ENCODE results near the gene GLIS1.

GLIS1 gene

DNA sequence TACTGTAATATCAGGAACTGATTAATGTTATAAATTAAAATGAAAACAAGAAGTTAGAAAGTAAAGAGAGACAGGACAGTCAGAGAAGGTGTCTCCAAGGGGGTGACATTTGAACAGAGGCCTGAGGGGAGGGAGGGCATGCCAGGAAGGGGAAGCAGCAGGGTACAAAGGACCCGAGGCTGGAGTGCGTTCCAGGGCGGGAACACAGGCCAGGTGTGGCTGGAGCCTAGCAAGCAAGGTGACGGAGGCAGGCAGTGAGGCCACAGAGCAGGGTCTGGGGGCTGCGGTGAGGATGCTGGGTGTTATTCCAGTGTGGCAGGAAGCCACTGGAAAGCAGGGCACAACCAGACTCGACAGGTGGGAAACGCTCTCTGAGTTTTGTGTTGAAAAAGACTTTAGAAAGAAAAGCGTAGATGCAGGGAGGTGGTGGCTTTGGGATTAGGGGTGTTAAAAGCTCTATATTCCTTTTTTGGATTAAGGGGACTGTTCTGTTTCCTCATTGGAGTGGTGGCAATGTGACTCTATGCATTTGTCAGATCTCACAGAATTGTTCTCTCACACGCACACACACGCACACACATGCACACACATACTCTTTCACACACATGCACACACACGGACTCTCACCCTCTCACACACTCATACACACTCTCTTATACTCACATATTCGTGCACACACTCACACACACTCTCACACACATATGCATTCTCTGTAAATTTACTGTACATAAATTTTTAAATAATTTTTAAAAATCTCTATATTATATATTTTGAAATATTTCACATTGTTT is 124.5 kb downstream of the GLIS1 start:
- DNase-seq: no peak

DNA sequence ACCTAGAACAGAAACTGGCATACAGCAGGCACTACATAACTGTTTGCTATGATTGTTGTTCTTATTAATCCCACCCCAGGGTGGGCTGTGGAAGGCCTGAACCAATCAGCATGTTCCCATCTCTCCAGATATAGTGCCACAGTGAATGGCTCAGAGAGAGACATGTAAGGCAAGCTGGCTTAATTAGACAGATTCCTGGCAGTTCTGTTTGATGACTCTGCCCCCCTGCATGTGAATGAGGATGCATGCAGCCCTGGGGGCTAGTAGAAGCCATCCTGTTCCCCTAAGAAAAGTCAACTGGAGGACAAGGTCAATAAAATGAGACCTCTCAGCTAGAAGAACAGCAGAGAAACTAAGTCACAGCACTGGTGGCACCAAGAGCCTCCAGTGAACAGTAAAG is 130.3 kb downstream of the GLIS1 start:
- DNase-seq: no peak

DNA sequence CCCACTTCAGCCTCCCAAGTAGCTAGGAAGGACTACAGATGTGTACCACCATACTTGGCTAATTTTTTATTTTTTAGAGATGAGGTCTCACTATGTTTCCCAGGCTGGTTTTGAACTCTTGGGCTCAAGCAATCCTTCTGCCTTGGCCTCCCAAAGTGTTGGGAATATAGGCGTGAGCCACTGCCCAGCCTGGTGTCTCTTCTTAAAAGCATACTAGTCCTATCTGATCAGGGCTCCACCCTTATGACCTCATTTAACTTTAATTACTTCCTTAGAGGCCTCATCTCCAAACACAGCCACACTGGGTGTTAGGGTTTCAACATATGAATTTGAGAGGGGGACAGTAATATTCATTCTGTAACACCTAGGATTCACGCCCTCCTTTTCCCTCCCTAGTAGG is 130.9 kb downstream of the GLIS1 start:
- no peak for DNase-seq

DNA sequence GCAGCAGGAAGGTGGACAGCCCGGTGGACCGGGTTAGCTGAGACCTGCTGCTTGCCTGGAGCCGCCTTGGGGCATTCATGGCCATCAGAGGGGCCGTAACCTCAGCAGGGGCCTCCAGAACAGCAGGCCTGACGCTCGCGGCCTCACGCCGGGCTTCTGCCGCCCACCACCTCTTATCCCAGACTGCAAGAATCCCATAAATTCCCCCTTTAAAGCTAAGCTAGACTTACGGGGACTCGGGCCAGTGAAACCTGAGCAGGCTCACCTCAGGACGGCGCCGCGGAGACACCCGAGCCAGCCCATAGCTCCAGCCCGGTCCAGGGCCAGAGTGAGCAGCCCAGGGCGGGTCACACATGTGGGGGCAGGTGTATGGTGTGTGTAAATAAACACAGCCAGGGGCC is 132.3 kb downstream of the GLIS1 start:
- no peak for DNase-seq

DNA sequence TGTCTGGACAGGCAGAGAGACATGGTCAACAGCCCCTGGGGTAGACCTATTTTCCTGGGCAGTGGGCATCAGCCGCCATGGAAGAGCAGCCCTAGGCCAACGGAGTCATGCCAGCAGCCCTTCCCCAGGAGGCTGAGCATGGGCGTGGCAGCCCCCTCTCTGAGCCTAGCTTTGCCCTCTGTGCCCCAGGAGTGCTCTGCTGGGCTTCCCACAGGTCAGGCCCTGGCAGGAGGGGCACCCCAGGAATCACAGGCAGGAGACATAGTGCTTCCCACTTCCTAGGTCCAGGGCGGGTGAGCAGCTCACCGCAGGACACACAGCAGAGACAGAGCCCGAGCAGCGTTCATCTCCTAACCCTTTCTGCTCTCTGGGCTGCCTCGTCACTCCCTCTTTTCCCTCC is 132.8 kb downstream of the GLIS1 start:
- DNase-seq: no peak

DNA sequence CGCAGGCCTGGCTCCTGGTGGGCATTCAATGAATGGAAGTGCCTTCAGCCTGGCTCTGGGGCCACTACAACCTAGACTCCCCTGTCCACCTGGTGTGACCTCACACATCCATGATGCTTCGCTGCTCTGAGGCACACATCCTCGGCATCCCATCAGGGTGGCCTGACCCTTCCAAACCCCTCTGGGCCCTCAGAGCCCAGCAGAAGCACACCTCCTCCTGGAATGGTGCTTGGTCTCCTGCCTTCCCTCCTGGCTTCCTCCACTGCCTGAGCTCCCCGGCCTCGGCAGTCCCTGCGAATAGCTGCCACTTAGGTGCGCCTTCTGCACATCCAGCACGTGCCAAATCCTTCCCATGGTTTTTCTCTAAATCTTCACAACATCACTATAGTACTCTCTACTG is 133.8 kb downstream of the GLIS1 start:
- DNase-seq: no peak

DNA sequence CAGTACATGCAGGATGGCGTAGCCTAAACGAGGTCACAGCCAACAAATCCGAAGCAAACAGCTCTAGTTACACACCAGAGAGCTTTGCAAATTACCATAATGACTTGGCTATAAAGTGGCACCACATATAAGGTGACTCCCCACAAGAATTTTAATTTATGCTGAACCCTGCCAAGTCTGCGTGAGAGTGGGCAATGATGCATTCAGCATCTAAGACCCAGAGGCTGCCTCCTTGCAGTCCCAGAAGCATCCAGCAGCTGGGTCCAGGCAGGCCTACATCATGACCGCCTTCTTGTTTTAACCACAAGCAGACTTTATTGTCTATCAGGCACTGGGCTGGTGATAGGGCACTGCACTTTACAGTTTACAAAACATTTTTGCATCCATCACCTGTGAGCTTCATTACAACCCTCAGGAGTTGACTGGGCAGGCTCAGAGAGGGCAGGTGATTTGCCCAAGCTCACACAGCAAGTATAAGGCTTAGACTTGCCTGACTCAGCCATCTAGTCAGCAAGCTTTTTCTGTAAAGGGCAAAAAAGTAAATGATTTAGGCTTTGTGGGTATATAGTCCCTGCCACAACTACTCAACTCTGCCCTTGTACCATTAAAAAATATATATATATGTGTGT is 134.6 kb downstream of the GLIS1 start:
- no peak for DNase-seq

DNA sequence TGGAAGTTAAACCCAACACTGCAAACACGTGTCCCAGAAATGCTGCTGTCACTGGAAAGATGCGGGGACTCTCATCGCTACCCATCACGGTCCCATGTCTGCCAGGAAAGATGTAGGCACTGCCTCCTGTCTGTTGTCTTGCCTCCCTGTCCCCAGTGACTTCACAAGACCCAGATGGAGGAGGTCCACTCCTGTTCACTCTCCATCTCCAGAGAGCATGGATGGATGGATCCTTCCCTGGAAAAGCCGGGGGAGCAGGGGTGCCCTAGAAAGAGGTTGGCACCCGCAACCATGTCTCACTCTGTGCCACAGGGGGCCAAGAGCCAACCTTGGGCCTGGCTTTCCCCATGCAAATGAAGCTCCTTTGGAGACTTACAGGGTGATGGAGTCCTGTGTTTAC is 135.5 kb downstream of the GLIS1 start:
- no peak for DNase-seq

DNA sequence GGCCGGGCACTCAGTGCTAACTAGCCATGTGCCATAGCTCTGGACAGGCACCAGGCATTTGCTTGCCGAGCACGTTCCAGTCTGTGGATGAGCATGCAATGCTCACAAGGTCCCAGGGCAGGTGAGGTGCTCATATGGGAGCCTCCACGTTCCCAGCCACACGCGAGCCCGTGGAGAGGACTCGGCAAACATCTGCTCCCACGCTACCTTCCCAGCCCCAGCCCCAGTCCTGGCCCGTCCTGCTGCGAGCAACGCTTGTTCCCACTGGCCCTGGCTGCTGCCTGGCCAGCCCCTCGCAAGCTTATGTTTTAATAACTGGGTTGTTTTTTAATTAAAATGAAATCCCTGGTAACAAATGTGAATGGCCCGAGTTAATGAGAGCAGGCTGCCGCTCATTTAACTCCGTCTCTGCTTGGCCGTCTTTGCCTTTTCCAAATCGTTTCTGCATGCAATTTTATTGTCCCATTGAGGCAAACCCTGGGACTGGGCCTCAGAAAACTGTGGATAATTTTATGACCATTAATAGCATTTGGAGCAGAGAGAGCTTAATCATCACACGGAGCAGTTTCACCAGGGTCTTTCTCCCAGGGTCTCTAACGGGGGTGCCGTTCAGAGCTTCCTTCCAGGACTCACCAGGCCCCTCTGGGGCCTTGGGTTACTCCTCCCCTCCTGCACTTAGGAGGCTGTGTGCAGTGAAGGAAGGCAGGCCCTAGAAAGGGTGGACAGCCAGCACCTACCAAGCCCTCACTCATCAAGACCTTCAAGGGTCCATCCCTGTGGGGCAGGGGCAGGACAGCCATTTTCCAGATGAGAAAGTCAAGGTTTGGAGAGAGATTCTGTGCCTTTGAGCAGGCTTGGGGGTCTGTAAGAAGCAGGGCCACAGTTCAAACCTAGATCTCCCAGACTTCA is 136.8 kb downstream of the GLIS1 start:
- DNase-seq: no peak

DNA sequence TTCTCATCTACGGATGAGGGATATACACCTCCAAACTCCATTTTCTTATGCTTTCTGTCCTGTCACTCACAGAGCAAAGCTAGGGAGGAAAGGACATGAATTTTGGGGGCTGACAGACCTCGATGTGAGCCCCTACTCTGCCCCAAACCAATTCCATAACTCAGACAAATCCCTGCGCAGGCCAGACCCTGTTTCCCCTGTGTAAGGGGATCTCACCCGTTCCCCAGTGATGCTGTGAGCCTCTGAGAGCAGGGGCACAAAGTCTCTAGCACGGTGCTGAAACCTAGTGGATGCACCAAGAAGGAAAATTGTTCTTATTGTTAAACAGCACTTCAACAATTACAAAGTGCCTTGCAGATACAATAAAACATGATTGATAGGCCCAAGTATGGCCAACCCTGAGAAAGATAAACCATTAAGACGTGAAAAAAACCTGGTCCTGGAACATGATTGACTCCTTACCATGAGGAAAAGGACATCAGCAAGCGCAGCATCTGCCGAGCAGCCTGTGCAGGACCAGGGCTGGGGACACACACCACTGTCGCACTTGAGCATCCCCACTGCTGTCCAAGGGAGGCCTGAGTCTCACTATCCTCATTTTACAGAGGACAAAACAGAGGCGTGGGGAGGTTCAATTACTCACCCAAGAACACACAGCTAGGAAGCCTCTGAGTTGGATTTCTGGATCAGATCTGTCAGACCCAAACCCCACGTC is 137.8 kb downstream of the GLIS1 start:
- DNase-seq: no peak

DNA sequence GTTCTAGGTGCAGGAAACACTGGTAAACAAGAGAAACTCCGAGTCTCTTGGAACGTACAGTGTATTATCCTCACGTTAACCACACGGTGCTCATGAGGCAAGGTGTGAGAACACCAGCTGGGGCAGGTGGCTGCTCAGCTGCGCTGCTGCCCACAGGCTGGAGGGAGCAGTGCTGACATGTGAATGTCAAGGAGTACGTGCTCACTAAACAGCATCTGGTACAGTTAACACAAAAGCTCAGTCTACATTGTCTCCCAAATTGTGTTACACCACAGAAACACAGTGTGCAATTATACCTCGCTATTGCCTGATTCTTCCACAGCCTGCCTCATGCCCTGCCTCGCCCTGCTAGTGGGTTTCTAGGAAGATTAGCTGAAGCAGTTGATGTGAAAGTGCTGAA is 138.4 kb downstream of the GLIS1 start:
- DNase-seq: no peak

DNA sequence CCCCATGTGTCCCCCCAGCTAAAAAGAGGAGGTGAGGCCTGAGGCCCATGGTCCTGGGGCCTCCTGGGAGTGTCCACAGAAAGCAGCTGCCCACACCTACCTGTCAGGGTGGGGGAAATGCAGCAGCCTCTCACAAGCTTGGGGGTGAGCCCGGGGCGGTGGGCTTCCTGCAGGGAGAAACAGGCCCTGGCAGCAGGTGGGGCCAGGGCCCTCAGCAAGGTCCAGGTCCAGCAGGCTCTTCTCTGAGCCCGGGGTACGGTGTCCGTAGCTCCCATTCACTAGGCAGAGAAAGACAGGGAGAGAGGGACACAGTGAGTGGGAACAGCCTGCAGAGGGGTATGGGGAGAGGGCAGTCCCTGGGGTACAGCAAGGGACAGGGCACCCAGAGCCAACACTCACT is 139.0 kb downstream of the GLIS1 start:
- DNase-seq: no peak

DNA sequence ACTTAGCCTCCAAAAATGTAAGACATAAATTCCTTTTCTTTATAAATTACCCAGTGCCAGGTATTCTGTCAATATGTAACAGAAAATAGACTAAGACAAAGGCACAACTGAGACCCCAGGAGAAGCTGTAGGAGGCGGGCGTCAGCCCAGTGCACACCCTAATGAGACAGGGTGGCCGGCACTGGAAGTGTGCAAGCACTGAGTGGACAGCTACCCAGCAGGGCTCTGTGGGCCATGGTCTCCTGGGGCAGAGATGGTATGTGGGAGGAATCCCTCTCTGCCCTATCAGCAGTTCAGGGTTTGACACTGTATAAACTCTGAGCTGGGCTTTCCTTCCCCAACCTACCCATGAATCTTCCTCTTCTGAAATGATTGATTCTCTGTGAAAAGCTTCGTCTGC is 139.5 kb downstream of the GLIS1 start:
- DNase-seq: no peak

DNA sequence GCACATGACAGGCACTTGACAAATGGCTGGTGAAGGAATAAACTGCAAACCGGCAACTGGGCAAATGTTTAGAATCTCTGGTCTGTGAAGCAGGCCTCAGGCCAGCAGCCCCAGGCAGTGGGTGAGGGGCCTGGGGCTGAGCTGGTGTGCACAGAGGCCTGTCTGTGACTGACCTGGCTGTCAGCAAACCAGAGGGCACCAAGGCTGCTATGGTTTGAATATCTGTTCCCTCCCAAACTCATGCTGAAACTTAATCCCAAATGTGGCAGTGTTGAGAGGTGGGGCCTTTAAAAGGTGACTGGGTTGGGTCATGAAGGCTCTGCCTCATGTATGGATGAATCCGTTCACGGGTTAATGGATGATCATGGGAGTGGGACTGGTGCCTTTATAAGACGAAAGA is 140.0 kb downstream of the GLIS1 start:
- no peak for DNase-seq

DNA sequence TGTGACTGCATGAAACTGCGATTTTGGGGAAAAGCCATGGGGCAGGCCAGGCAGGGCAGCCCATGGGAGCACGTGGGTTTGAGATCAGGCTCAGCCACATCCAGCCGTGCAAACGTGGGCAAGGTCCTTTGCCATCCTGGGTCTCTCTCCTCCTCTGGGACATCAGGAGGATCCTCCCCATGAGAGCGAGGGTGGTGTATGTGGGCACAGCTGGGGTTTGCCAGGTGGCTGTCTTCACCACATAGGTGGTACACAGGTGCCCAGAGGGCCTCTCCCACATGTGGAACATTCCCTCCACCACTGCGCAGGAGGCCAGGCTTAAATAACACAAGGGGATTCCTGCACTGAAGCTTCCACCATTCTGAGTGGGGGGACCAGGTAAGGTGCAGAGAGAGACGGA is 143.1 kb downstream of the GLIS1 start:
- no peak for DNase-seq

DNA sequence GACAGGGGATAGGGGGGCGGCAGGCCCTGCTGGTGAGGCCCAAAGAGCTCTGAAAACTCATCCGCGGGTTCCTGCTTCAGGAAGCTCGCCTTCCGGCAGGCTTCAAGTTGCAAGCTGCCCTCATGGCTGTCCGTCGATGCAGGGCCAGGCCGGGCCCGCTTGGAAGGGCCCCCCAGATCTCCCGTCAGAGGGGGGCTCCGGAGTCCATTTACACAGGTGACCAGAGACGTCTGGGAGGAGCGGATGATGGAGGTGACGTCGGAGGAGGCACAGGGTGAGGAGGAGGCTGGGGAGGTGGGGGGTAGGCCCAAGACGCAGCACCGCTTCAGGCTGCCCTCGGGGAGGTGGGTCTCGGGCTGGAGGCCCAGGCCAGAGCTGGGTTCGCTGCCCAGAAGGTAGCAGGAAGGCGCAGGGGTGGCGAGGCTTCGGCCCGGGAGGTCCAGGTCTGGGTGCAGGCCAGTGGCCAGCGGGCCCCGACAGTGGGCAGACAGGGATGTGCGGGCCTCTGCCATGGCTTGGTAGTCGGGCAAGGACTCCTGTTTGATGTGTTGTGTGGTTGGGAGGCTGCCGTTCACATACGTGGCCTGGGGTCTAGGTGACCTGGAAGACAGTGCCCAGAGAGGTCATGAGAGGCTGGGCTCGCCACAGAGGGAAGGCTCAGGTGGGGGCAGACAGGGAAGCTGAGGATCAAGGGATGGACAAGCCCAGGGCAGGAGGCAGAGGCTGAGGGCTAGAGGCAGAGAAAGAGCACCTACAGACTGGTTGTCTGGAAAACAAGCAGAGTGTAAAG is 144.4 kb downstream of the GLIS1 start:
- no peak for DNase-seq

DNA sequence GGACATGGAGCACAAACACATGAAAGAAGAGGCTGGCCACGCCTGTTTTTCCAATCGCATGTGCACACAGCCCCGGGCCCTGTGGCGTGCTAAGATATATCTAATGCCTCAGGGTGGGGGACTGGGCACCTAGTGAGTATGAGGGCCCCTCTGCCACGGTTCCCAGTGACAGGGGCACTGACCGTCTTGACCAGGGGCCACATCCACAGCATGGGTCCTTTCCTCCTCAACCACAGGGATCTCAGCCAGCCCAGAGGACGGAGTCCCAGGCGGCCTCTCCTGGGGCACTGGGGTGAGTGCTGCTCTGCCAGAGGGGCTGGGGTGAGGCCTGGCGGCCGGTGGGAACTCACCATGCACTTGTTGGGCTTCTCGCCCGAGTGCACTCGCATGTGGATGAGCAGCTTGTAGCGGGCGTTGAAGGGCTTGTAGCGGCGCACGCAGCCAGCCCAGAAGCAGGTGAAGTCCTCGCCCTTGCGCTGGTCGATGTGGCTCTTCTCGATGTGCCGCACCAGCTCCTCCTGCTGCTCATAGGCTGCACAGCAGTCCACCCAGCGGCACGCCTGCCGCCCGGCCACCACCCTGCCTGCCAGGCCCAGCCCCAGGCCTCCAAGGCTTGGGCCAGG is 145.1 kb downstream of the GLIS1 start:
- DNase-seq: peak; percentile 82

DNA sequence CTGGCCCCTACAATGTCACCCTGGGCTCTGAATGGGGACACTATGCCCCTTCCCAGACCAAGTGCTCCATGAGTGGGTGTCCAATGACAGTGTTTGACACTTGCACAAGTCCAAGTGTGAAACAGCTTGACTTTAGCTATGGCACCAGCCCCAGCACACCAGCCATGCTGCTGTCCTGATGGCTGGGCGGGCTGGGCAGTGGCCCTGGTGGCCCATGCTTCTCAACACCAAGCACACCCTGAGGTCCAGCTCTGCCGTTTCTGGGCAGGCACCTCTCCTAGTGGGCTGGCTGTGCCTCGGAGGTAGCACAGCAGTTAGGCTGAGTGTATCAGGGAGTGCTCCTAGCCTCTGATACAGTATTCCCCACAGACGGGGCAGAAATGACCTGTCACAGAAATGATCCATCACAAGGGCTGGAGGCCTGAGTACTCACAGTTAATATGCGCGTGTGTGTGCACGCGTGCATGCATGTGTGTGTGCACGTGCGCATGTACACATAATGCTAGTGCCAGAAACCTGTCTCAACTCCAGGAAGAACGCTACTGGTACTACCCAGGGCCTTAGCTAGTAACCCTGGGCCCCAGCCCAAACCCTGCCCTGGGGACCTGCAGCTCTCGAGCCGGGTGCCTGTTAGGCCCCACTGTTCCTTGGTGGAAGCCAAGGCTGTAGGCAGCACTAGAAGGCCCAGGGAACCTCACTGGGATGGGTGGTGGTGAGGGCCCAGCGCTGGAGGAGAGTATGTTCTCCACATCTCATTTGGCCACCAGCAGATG is 145.8 kb downstream of the GLIS1 start:
- no peak for DNase-seq

DNA sequence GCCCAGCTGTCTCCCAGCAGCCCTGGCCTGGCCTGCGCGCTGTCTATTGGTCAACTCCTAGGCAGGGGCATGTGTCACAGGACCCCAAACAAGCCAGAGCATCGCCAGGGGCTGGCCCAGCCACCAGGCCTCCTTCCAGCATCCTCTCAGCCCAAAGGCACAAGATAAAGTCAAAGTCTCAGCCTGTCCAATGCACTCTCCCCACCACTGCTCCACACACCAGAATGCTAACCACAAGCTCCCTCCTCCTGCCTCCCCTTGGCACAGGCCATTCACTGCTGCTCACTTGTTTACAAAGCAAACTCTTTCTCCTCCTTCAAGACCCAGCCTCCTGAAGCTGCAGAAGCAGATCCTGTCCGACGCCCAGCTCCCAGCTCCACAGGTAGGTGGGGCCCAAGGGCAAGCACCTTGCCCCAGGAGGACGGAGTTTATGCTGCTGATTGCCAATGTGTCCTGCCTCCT is 146.4 kb downstream of the GLIS1 start:
- peak; percentile 58 for DNase-seq

DNA sequence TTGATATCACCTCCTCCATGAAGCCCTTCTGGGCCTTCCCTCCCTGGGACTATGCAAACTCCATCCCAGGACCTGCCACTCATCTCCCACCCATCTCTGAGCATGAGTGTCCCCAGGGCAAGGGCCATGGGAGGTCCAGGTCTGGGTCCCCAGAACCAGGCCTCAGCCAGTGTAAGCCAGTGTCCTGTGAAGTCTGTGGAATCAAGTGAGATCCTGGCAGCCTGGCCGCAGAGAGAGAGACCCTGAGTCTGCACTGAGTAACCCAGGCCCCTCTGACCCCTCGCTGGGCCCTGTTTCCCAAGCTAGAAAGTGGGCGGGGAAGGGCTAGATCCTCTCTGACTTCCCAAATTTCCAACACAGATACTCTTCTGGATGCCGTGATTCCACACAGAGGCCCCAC is 147.0 kb downstream of the GLIS1 start:
- DNase-seq: no peak

Data from eye (tissue), 1 donor.